GM18873 (cell line): Measurements from ENCODE around the gene DOCK8.
A peak's percentile ranks its signal among the peaks of the same experiment; 100 is the strongest.

Source experiments
- ATAC-seq: cut with Tn5 transposase; IDR thresholded peaks from one replicate; pipeline ENCODE4 v1.9.1; 2021; ENCODE audit warnings: mild to moderate bottlenecking, moderate library complexity, moderate number of reproducible peaks; ENCODE audit not compliant: unreplicated experiment, low FRiP score

DOCK8 gene

DNA sequence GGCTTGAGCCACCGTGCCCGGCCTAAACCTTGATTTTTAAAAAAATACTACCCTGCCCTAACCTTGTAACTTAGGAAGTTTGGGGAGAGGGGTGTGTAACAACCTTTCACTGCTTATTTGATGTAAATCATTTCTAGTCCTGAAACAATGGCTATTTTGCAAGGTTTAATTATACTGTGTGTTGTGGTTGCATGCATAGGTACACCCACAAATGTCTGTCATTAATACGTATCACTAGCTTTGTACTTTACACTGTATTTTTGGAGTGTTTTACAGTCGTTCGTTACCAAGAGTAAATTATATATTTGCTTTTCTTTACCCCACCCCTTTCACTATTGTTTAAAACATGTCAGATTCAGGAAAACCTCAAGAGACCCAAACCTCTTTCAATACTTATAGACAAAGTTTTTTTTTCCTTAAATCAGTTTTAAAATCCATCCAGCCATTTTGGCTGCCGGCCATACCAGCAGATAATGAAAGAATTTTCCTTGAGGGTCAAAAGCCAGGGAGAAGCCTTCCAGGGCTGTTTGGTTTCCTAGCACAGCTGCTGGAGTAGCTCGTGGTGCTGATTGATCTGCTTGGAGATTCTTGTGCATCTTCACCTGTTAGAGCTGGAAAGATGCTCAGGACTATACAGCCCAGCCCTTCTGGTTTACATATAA, 50.7 kb downstream of the DOCK8 start:
- no peak for ATAC-seq

DNA sequence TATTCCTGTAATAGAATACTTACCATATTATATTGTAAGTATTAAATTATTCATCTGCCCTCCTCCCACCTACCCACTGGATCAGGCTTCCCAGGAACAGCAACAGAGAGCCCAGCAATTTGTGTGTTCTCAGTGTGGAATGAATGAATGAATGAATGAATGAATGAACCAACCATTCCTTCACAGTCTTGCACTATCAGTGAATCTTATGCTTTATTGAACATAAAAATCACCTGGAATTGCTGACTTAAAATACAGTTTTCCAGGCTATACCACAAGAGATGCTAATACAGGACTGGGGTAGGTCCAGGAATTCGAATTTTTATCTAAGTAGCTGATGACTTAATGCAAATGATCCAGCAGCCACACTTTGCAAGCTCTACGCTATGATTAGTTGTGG, 51.6 kb downstream of the DOCK8 start:
- no peak for ATAC-seq

DNA sequence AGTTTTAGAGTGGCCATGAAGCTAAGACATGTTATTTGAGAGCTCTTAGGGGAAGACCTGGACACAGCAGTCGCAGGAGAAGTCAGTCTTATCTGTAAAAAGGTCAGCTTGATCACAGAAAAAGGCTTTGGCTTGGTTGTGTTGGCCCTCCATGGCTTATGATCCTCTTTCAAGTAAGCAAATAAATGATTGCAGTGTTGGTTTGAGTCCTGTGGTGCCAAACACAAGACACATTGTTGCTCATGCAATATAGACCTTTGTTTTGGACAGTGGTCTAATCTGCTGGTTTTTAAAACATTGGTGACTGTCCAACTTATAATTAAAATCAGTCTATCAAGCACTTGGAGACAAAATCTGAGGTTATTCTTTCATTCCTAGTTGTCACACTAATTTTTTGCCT, 54.0 kb downstream of the DOCK8 start:
- ATAC-seq = no peak

DNA sequence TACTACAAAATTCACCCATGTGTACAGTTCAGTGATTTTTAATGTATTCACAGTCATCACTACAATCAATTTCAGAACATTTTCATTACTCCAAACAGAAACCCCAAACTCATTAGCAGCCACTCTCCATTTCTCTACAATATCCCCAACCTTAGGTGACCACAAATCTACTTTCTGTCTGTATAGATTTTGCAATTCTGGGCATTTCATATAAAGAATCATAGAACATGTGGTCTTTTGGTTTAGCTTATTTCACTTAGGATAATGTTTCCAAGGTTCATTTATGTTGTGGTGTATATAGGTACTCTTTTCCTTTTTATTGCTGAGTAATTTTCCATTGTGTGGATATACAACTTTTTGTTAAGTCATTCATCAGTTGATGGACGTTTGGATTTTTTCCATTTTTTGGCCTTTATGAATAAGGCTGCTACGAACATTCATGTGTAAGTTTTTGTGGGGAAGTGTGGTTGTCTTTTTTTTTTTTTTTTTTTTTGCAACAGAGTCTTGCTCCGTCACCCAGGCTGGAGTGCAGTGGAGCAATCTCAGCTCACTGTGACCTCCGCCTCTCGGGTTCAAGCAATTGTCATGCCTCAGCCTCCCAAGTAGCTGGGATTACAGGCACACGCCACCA, 54.5 kb downstream of the DOCK8 start:
- ATAC-seq = no peak

DNA sequence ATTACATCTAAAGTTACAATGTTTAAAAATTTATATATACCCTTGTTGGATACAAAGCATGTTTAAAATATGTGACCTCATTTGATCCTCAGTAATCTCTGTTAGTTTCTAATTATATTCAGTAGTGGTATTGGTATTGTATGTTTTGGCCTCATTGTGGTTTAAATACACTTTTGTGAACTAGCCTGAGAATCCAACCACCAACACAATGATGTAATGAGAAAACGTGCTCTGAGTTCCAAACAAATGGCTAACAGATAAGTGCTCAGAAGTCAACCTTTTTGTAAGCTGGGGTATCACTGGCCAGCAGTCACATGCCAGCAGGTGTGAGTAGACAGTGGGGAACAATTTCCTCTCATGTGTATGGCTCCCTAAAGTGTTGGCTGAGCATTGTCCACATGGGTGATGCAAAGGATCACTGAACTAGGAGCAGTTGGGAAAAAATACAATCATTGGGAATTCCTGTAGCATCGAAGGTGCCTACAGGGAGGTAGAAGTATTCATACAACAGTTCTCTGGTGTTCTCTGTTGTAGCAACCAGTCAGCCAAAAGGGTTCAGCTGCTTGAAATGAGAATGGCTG, 56.1 kb downstream of the DOCK8 start:
- no peak for ATAC-seq

DNA sequence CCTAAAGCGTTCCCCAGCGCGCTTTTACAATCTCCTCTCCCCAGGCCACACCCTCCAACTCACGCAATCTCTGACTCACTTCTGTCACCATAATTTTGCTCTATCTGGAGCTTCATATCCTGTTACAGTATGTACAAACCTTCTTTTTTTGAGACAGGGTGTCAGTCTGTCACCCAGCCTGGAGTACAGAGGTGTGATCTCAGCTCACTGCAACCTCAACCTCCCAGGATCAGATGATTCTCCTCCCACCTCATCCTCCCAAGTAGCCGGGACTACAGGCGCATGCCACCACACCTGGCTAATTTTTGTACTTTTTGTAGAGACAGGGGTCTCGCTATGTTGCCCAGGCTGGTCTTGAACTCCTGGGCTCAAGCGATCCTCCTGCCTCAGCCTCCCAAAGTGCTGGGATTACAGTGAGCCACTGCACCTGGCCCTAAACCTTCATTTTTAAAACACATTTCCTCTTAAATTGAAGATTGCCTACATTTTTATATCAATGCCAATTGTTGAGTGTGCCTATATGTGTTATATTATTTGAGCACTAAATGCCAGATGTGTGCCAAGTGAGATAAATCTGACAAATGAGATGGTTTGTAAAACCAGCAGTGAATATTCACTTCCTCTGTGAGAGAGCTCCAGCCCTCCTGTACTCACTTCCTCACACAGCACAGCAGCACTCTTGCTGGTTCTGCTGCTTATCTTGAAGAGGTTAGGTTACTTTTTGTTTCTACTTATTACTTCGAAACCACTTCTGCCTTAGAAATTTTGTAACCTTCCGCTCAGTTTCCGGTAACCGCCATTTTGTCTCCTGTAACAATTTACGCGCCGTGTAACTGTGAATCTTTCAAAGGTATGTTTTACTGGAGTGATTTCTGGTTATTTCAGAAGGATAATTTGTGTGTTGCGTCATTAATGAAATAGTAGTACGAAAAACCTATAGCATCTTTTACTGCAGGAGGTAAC, 57.9 kb downstream of the DOCK8 start:
- peak; percentile 97 for ATAC-seq

DNA sequence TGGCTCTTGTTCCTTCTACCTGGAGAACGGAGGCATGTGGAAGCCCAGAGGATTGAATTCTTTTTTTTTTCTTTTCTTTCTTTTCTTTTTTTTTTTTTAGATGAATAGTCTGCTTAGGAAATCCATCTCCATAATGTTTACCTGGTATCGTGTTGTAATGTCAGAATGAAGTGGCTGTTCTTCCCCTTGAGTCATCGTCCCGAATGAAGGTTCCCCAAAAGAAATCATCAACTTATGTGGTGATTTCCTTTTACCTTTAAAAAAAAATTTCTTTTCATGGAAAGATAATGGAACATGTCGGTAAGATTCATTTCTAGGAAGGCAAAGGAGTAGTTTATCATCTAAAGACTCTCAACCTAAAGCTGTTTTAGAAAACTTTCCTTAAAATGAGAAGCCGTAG, 59.7 kb downstream of the DOCK8 start:
- ATAC-seq = no peak

DNA sequence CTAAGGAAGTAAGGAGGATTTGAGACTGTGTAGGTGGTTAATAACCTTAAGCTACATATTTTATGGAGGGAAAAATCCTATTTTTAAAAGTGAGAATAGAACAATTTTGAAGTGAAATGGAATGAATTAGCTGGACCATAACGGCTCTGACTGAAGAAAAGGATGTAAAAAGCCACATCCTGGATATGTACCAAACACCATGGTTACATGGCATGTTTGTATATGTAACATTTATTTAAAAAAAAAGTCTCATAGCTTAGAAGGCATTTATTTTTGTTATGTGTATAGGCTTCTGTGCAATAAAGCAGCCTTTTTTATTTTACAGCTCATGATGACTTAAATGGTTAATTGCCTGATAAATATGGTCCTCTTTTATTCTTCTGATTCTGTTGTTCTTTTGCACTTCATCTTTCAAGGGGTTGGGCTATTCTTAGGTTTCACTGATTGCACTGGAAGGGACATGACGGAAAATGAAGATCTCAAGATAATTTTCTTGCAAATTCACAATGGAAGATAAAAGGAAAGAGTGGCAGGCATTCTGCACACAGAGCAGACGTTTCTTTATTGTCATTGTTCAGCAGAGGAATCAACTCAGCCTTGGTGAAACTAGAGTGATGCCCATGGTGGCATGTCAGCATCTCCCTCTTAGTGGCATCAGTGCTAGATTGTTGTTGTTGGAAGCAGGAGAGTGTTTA, 63.1 kb downstream of the DOCK8 start:
- ATAC-seq = no peak

DNA sequence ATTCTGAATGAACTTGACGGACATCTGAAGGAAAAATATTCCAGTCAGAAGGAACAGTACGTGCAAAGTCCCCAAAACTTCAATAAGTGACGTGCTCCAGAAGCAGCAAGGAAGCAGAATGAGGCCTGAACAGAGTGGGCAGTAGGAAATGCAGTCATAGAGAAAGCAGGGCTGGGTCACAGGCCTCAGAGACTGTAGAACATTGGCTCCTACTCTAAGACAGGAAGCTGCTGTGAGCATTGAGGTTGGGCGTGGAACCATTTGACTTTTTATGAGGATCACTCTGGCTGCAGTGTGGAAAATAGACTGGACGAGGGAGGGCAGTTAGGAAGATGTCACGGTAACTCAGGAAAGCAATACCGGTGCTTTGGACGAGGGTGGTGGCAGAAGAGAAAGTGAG, 64.0 kb downstream of the DOCK8 start:
- ATAC-seq = no peak

DNA sequence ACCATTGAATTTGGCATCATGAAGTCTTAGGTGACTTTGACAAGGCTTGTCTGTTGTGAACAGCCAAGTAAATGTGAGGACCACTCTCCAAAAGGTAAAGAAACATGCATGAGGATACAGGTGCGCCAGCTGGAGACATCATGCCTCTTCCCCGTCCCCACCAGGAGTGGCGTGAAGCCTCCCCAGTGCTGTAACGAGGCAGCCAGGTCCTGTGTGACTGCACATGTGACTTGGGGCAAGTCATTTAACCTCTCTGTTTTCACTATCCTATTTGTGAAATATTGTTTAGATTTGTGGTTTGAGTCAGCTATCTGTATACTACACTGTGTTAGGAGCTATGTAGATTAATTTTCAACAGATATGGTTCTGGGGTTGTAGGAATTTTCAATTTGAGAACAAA, 65.0 kb downstream of the DOCK8 start:
- no peak for ATAC-seq

DNA sequence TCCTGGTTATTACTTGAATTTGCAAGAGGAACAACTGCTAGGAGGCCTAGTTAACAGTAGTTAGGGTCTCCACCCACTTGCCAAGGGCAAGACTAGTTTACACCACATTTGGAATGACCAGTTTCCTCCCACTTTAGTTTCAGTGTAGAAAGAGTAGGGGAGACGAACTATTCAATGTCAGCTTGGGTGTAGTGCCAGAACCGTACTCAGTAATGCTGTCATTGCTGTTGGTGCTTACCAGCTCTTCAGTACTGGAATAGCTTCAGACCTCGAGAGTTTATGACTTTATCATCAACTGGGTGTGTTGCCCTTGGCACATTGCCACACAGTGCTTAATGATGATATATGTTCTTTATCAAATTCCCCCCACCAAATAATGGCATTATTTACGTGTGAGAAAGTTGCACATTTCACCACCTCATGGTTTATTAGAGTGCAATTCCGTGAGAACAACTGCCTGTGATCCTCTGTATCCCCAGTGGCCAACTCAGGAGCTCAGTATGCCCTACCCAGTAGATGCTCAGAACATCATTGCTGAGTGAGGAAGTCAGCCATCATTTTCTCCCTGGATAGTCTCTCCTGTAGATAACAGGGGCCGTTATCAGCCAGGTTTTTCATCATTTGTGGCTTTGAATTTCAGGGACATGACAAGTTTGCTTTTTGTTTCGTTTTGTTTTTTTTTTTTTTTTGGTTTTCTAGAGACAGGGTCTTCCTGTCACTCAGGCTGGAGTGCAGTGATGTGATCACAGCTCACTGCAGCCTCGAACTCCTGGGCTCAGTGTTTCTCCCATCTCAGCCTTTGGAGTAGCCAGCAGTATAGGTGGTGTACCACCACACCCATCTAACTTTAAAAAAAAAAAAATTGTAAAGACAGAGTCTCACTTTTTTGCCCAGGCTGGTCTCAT, 67.3 kb downstream of the DOCK8 start:
- no peak for ATAC-seq

DNA sequence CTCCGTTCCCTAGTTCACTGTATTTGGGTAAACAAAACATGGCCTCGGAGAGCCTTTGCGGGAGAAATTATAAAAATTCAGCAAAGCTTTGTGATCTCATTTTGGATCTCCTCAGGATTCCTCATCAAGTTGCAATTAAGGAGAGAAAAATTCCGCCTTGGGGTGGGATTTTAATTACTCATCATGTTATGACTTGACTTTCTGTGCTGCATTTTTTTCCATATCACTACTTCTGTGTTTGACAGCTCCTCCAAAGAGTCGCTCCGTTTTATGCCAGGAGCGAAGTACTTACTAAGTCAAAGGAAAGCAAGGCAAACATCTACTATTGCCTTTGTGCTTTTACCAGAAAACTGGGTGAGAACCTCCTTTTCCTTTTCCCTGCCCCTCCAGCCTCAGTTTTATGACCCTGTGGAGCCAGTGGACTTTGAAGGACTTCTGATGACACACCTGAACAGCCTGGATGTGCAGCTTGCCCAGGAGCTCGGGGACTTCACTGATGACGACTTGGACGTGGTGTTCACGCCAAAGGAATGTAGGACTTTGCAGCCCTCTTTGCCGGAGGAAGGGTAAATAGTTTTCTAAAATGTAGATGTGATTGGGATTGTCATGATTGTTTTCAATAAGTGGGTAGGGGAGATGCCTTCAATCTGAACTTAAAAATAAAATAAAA, 71.5 kb downstream of the DOCK8 start:
- no peak for ATAC-seq

DNA sequence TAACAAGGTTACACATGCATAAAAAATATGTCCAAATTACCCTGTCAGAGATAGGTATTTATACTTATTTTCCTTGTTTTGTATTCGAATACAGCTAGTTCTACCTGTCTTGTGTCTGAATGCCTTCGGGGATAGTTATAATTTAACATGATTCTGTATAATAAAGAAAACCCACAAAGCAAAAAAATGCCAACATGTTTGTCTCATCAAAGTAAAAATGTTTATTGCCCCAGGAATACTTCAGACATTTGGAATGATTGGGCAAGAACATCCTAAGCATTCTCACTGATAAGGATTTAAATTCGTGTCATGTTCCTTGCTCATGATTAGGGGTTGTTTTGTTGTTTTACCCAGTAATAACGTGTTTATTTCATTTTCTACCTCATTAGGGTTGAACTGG, 74.5 kb downstream of the DOCK8 start:
- no peak for ATAC-seq

DNA sequence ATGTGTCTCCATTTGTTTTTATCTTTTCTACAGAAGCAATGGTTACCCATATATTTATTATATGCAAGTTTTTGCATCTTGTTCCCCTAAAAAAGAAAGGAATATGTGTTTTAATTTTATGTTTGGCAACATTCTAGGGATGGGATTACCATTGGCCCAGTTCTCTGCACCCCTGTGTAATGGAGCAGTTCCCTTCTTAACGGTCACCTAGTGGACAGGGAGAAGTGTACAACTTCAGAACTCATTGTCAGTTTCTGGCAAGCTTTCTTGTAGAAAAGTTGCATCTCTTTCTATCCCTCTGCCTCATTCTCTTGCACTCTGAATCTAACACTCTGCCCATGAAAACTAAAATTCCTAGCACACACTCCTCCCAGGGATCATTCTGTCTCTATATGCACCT, 78.2 kb downstream of the DOCK8 start:
- no peak for ATAC-seq

DNA sequence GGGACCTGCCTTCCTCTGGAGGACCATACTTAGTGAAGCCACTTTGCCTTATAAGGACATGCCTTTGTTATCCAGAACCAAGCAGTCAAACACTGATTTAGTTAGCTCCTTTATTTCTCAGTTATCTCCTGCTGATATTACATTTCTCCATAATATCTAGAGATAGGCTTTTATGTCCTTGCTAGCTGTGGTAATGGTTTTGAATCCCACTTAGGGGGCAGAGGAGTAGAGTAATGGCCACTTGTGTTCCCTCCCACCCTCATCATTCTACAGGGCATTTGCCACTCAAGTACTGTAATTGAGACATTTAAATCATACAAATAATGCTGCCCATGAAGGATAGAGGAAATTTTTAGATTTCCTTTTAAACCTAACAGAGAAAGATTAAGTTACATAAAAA, 80.9 kb downstream of the DOCK8 start:
- no peak for ATAC-seq

DNA sequence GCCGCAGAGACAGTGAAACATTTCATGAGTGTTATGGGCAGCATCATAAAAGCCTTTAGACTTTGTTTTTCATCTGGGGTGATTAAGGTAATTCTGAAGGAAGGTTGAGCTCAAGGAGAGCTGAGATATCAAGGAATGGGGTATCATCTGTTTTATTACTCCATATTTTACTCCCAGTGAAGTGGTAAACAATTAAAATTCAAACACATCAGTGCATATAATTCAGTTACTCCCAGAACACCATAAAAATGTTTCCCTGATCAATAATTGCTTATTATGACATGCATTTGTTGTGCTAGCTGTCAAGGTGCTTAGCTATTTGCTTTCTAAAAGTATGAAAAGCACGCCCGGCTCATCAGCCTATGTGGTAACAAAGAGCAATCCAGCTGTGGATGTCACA, 81.7 kb downstream of the DOCK8 start:
- no peak for ATAC-seq

DNA sequence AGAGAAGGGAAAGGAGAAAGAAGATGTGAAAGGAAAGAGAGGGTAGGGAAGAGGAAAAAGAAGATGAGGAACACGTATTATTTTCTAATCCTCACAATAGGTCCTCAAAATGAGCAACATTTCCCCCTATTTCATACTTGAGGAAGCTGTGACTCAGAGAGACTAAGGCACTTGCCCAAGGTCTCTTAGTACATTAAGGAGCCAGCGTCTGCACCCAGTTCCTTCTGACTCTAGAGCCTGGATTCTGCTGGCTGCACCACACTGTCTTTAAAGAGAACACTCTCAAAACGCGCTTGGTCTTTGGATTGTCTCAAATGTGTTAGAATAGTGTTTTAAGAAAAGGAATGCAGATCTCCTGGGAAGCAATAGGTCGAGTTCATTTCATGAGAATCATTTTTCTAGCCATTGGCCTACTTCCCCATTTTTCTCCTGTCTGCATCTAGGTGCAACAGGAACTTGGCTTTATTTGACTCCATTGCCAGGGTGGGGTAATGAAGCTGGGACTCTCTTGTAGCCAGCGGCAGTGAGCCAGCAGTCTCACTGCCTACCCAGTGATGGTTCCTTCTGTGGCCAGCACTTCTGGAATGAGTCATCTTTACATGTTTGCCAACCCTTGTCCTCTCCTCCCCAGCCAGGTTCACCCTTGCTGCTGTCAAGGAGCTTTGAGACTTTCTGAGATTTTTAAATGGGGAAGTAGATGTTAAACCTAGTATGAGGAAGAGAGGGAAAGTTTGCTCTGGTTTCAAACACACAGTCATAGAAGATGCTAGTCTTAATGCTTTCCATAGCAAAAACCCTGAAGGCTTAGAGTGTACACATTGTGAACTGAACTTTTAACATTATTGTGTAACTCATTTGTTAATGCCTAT, 82.7 kb downstream of the DOCK8 start:
- ATAC-seq = peak; percentile 96

DNA sequence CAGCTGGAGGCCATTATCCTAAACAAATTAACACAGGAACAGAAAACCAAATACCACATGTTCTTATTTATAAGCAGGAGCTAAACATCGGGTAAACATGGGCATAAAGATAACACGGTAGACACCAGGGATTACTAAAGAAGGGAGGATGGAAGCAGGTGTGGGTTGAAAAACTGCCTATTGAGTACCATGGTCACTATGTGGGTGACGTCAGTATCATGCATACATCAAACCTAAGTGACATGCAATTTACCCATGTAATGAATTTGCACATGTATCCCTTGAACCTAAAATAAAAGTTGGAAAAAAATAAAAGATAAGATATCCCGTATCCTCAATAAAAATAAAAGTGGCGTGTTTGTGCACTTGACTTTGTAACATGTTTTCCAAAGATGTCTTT, 88.8 kb downstream of the DOCK8 start:
- no peak for ATAC-seq
